ENCODE results near the gene DRC1. TPM values are rescaled to one million over a fixed set of nuclear protein-coding genes. Genes with fewer than 3 reads are reported as not detected.

DRC1 gene
- total RNA-seq, 3 donors from 2014 or later (not counting 1 experiment from before 2014, with no cell fraction given) = not detected

DNA sequence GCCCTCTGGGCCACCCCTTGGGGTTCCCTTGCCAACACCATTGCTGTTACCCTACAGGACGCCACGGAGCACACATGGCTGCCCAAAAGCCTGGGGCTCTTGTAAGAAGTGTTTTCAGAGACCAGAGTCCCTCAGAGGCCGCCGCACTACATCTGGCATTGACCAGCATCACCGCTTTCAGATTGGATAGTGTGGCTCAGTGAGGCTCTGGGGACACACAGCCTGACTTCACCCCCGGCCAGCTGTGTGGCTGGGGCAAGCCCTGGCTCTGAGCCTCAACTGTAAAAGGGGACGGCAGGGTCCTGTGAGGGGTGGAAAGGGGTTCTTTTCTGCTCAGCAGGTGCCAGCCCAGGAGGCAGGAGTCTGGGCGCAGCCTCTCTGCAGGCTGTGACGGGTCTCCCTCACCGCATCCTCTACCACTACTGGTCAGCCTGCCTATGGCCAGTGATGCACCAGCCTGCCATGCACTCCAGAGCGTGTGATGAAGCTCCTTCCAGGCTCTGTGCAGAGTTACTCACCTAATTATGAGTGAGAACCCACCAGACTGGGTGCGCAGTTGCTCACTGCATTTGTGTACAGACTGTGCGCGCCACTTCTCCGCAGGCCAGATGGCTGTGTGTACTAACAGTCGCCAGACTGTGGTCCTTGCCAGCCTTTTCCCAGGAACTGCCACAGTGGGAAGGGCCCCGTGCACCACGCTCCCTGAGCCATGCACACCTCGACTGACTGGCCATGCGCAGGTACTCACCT, 86.9 kb downstream of the DRC1 start:
- WGBS (ENCODE audit: insufficient coverage) = 92% methylated on average over 20 of the region's 20 CpGs
- H3K4me1 ChIP-seq (ENCODE audit: control insufficient read depth, insufficient read depth, low read length) = no peaks in the 10 kb centered on the region
- DNase-seq (no peak), ATAC-seq (no peak)
- no peaks in the 10 kb centered on the region for H3K36me3 ChIP-seq (ENCODE audit: control insufficient read depth, insufficient read depth, low read length)
- no peak overlapping the region for H3K27ac ChIP-seq (ENCODE audit: low read length)
- Mint-ChIP-seq H3K4me1 (no peaks in the 10 kb centered on the region), H3K27ac (no peak overlapping the region), H3K9me3 (no peaks in the 10 kb centered on the region), H3K36me3 (no peaks in the 10 kb centered on the region), H3K4me3 (no peak overlapping the region), H3K27me3 (ENCODE audit: low read depth in 2 of 2) (no peaks in the 10 kb centered on the region)
- H3K9me3 ChIP-seq (ENCODE audit: control insufficient read depth, insufficient read depth, low read length) = no peaks in the 10 kb centered on the region
- H3K4me3 ChIP-seq (ENCODE audit: low read length) = no peak overlapping the region
- TF ChIP-seq, protein P1, sequence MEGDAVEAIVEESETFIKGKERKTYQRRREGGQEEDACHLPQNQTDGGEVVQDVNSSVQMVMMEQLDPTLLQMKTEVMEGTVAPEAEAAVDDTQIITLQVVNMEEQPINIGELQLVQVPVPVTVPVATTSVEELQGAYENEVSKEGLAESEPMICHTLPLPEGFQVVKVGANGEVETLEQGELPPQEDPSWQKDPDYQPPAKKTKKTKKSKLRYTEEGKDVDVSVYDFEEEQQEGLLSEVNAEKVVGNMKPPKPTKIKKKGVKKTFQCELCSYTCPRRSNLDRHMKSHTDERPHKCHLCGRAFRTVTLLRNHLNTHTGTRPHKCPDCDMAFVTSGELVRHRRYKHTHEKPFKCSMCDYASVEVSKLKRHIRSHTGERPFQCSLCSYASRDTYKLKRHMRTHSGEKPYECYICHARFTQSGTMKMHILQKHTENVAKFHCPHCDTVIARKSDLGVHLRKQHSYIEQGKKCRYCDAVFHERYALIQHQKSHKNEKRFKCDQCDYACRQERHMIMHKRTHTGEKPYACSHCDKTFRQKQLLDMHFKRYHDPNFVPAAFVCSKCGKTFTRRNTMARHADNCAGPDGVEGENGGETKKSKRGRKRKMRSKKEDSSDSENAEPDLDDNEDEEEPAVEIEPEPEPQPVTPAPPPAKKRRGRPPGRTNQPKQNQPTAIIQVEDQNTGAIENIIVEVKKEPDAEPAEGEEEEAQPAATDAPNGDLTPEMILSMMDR (IDR thresholded peaks at IDR 0.05) = no peak
- no peaks in the 10 kb centered on the region for H3K27me3 ChIP-seq (ENCODE audit: control insufficient read depth, insufficient read depth, low read length)
- intact Hi-C loops (cut with micrococcal nuclease) = no loop called here

DNA sequence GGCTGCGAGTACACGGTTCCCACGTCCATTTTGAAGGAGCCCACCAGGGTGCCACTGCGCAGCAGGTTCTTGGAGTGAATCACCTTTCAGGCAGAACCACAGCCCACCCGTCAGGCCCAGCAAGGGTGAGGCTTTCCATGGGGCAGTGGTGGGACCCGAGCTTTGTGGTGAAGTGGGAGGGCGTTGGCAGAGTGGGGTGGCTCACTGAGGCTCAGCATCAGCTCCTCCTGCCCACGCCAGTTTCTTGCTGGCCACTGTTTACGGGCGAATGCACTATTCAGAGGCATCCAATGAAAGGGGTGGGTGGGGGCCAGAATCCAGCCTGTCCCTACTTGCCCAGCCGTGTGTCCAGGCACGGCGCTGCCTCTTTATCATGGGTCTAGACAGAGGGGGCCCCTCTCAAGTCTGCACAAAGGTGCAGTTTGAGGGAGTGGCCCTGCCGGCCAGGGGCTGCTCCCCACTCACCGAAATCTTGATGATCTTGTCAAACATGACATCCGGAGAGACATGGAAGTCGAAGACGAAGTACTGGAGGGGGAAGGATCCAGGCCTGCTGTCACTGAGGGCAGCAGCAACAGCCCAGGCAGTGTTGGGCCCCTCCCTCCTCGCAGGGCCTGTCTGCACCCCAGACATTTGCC, 87.6 kb downstream of the DRC1 start:
- Mint-ChIP-seq H3K27ac (no peak overlapping the region), H3K27me3 (ENCODE audit: low read depth in 2 of 2) (no peaks in the 10 kb centered on the region), H3K4me3 (no peak overlapping the region), H3K4me1 (no peaks in the 10 kb centered on the region), H3K9me3 (no peaks in the 10 kb centered on the region), H3K36me3 (no peaks in the 10 kb centered on the region)
- Histone ChIP-seq H3K4me3 (ENCODE audit: low read length) (no peak overlapping the region), H3K27me3 (ENCODE audit: control insufficient read depth, insufficient read depth, low read length) (no peaks in the 10 kb centered on the region), H3K9me3 (ENCODE audit: control insufficient read depth, insufficient read depth, low read length) (no peaks in the 10 kb centered on the region), H3K27ac (ENCODE audit: low read length) (no peak overlapping the region), H3K36me3 (ENCODE audit: control insufficient read depth, insufficient read depth, low read length) (no peaks in the 10 kb centered on the region), H3K4me1 (ENCODE audit: control insufficient read depth, insufficient read depth, low read length) (no peaks in the 10 kb centered on the region)
- ATAC-seq (no peak), DNase-seq (no peak)
- intact Hi-C loops (cut with micrococcal nuclease) = no loop called here
- TF ChIP-seq, protein P1 (IDR thresholded peaks at IDR 0.05) = no peak
- WGBS (ENCODE audit: insufficient coverage) = 89% methylated on average over 19 of the region's 19 CpGs

DNA sequence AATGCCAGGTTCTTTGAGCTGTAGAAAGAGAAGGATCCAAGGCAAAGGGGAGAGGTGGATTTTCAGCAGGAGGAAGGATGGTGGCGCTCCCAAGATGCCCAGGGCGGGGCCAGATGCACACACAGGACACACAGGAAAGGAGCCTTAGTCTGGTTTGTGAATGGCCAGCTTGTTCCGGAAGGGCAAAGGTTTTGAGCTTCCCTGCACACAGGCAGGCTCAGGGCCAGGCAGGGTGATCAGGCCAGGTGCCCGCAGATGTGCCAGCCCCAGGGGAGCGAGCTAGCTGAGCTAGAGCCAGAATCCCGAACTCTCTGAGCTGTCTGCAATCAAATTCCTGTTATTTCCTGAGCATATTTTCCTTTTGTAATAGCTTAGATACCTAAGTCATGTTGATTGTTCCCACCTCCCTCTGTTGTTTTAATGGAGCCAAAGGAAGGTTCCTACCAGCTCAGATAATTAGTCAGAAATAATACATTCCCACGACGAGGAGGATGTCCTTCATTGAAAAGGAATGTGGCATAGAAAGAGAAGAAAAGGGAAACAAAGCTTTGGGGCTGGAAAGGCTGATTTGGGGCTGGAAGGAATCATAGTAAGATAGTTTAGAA, 89.9 kb downstream of the DRC1 start:
- DNase-seq = no peak
- H3K27me3 ChIP-seq (ENCODE audit: control insufficient read depth, insufficient read depth, low read length) = no peaks in the 10 kb centered on the region
- H3K4me3 ChIP-seq (ENCODE audit: low read length) = no peak overlapping the region
- Mint-ChIP-seq H3K4me1 (no peaks in the 10 kb centered on the region), H3K27ac (no peak overlapping the region), H3K36me3 (no peaks in the 10 kb centered on the region), H3K27me3 (ENCODE audit: low read depth in 2 of 2) (no peaks in the 10 kb centered on the region), H3K9me3 (no peaks in the 10 kb centered on the region), H3K4me3 (no peak overlapping the region)
- no peak for ATAC-seq
- intact Hi-C loops (cut with micrococcal nuclease) = no loop called here
- TF ChIP-seq, protein P1 (IDR thresholded peaks at IDR 0.05) = no peak
- no peak overlapping the region for H3K27ac ChIP-seq (ENCODE audit: low read length)
- no peaks in the 10 kb centered on the region for H3K36me3 ChIP-seq (ENCODE audit: control insufficient read depth, insufficient read depth, low read length)
- WGBS (ENCODE audit: insufficient coverage) = 90% methylated on average over 8 of the region's 8 CpGs
- H3K9me3 ChIP-seq (ENCODE audit: control insufficient read depth, insufficient read depth, low read length) = no peaks in the 10 kb centered on the region
- H3K4me1 ChIP-seq (ENCODE audit: control insufficient read depth, insufficient read depth, low read length) = no peaks in the 10 kb centered on the region
